Panc1 (cell line): Measurements from ENCODE around the gene LRP3. TPM values are rescaled to one million over a fixed set of nuclear protein-coding genes. Genes with fewer than 3 reads are reported as not detected.
"Not testable (repeated sequence)": the region's sequence is repeated elsewhere in the genome, so short reads cannot be mapped to it uniquely, and the experiment has no call there.

ENCODE experiments used
- ATAC-seq: fragments of 200-7000 bp; cut with Tn5 transposase; 2 replicates; pipeline ENCODE4 v1.9.1; 2020; ENCODE audit warnings: mild to moderate bottlenecking, moderate library complexity
- BruUV-seq: library from RNA; stranded (reverse); fragments of 400-500 nt; replicated peaks from 2 replicates; lab custom pipeline; 2021; lab: Mats Ljungman, UMichigan
- CTCF ChIA-PET: fragments of 300-600 bp; sonication (Branson Sonifier 250); formaldehyde crosslinking; loops from one replicate; lab custom pipeline; 2022; ENCODE audit warnings: antibody characterized with exemption; lab: Charles Lee
- POLR2A ChIA-PET: fragments of 300-600 bp; sonication (Branson Sonifier 250); formaldehyde crosslinking; loops from one replicate; lab custom pipeline; 2022; ENCODE audit warnings: antibody characterized with exemption; lab: Charles Lee
- DNase-seq: peaks from one replicate; pipeline ENCODE4 v3.0.0-alpha.2; 2010; ENCODE audit warnings: low read depth, low spot score
- H3K27ac ChIP-seq: 2 replicates; pipeline ENCODE4 v1.5.1; 2011; ENCODE audit warnings: mild to moderate bottlenecking, low read length, inconsistent platforms
- H3K27me3 ChIP-seq: fragments of 200-500 bp; sonication (Bioruptor generic); 2 replicates; pipeline ENCODE4 v1.6.0; 2014; ENCODE audit warnings: low read length, inconsistent platforms; ENCODE audit not compliant: control insufficient read depth, insufficient read depth
- H3K36me3 ChIP-seq: fragments of 200-500 bp; sonication (Bioruptor generic); 2 replicates; pipeline ENCODE4 v1.5.1; 2014; ENCODE audit warnings: inconsistent platforms, mild to moderate bottlenecking, low read length, moderate library complexity; ENCODE audit not compliant: control insufficient read depth, insufficient read depth
- H3K4me1 ChIP-seq: 2 replicates; pipeline ENCODE4 v1.5.1; 2011; ENCODE audit warnings: inconsistent platforms, mild to moderate bottlenecking, low read length, moderate library complexity; ENCODE audit not compliant: control insufficient read depth, insufficient read depth
- H3K4me3 ChIP-seq, 2 experiments: 2 replicates each; pipeline ENCODE4 v1.5.1; 2011 to 2012; ENCODE audit warnings: low read depth in 2 of 2, low read length in 2 of 2, mild to moderate bottlenecking in 2 of 2, inconsistent platforms in 1 of 2, moderate library complexity in 1 of 2
- H3K9me3 ChIP-seq: fragments of 200-500 bp; sonication (Bioruptor generic); 2 replicates; pipeline ENCODE4 v1.5.1; 2014; ENCODE audit warnings: low read depth, mild to moderate bottlenecking, inconsistent platforms, low read length, moderate library complexity; ENCODE audit not compliant: control insufficient read depth, insufficient read depth
- CTCF ChIP-seq: fragments of 450-650 bp; IDR thresholded peaks from 2 replicates; pipeline ENCODE4 v1.5.1; 2017; ENCODE audit warnings: mild to moderate bottlenecking
- POLR2AphosphoS5 ChIP-seq: IDR thresholded peaks from 2 replicates; pipeline ENCODE4 v1.6.1; 2012; ENCODE audit warnings: mild to moderate bottlenecking, low read depth, low read length, moderate library complexity
- SIN3A ChIP-seq: IDR thresholded peaks from 2 replicates; pipeline ENCODE4 v1.6.1; 2012; ENCODE audit warnings: low read depth, mild to moderate bottlenecking, low read length, moderate library complexity, borderline replicate concordance; ENCODE audit not compliant: insufficient read depth
- TCF7L2 ChIP-seq: IDR thresholded peaks from 2 replicates; pipeline ENCODE4 v1.6.1; 2011; ENCODE audit warnings: mild to moderate bottlenecking, low read depth, low read length, inconsistent platforms
- in situ Hi-C: cut with HindIII; loops from 2 replicates; pipeline ENCODE4 v1.10.0; 2016; ENCODE audit warnings: low sequenced_read_pairs, low pct_unique_long_range_greater_than_20kb
- intact Hi-C: fragments of 100-400 bp; cut with micrococcal nuclease; formaldehyde crosslinking; loops from one replicate; pipeline ENCODE4 v1.10.0; 2022; ENCODE audit not compliant: unreplicated experiment
- total RNA-seq: library from RNA; stranded (reverse); gene quantifications from one replicate; pipeline ENCODE4 v1.2.1, GENCODE V29; 2021; ENCODE audit not compliant: unreplicated experiment
- TF ChIP-seq, protein P1 (sequence below), 2 experiments: IDR thresholded peaks; 2 replicates each; pipeline ENCODE4 v1.6.1; 2011 to 2012; ENCODE audit warnings: low read depth in 2 of 2, control low read depth in 1 of 2, low read length in 1 of 2, mild to moderate bottlenecking in 1 of 2, moderate library complexity in 1 of 2; ENCODE audit not compliant: insufficient read depth in 1 of 2

LRP3 gene
- total RNA-seq, 1 experiment from 2014 or later: 28.6 TPM

GRCh38 chr19:33220115-33220514 is 26.0 kb downstream of the LRP3 start:
- ATAC-seq (no peak), DNase-seq (no peak)
- TF ChIP-seq POLR2AphosphoS5 (no peak), SIN3A (no peak), TCF7L2 (no peak), CTCF (no peak)
- TF ChIP-seq, protein P1, sequence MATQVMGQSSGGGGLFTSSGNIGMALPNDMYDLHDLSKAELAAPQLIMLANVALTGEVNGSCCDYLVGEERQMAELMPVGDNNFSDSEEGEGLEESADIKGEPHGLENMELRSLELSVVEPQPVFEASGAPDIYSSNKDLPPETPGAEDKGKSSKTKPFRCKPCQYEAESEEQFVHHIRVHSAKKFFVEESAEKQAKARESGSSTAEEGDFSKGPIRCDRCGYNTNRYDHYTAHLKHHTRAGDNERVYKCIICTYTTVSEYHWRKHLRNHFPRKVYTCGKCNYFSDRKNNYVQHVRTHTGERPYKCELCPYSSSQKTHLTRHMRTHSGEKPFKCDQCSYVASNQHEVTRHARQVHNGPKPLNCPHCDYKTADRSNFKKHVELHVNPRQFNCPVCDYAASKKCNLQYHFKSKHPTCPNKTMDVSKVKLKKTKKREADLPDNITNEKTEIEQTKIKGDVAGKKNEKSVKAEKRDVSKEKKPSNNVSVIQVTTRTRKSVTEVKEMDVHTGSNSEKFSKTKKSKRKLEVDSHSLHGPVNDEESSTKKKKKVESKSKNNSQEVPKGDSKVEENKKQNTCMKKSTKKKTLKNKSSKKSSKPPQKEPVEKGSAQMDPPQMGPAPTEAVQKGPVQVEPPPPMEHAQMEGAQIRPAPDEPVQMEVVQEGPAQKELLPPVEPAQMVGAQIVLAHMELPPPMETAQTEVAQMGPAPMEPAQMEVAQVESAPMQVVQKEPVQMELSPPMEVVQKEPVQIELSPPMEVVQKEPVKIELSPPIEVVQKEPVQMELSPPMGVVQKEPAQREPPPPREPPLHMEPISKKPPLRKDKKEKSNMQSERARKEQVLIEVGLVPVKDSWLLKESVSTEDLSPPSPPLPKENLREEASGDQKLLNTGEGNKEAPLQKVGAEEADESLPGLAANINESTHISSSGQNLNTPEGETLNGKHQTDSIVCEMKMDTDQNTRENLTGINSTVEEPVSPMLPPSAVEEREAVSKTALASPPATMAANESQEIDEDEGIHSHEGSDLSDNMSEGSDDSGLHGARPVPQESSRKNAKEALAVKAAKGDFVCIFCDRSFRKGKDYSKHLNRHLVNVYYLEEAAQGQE (IDR thresholded peaks at IDR 0.05; ENCODE audit: insufficient read depth in 1 of 2, low read depth in 2 of 2, low read length in 1 of 2): no peak
- BruUV-seq: no TSS peak
- no peak overlapping the region for H3K27ac ChIP-seq
- no peaks in the 10 kb centered on the region; the same call in 1 of the 2 replicates for H3K27me3 ChIP-seq
- CTCF ChIA-PET: no interaction called here
- intact Hi-C loops (no loop called here), in situ Hi-C loops (no loop called here)
- H3K9me3 ChIP-seq: no peaks in the 10 kb centered on the region
- H3K36me3 ChIP-seq: no peaks in the 10 kb centered on the region
- no peak overlapping the region for H3K4me3 ChIP-seq
- H3K4me1 ChIP-seq: no peaks in the 10 kb centered on the region
- POLR2A ChIA-PET: no interaction called here

DNA sequence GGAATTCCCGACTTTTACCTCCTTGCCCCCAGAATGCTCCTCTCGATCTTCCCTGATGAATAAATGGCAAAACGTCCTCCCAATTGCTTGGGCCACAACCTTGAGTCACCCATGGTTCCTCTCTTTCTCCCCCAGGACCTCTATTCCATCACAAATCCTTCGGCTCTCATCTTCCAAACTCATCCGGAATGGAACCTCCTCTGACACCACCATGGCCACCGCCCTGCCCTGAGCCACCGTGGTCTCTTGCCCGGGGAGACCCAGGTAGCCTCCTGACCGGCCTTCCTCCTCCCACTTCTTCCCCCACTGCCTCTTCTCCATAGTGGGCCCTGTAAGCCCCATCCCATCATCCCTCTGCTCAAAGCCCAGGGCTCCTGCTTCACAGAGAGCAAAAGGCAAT is 26.6 kb downstream of the LRP3 start:
- ATAC-seq (no peak), DNase-seq (no peak)
- TF ChIP-seq TCF7L2: no peak
- Histone ChIP-seq H3K9me3 (no peaks in the 10 kb centered on the region), H3K27me3 (no peaks in the 10 kb centered on the region; the same call in 1 of the 2 replicates), H3K36me3 (no peaks in the 10 kb centered on the region), H3K4me1 (no peaks in the 10 kb centered on the region), H3K4me3 (no peak overlapping the region), H3K27ac (no peak overlapping the region)
- no TSS peak for BruUV-seq
- intact Hi-C loops (no loop called here), in situ Hi-C loops (no loop called here)
- CTCF ChIA-PET: no interaction called here
- POLR2A ChIA-PET: no interaction called here

- DNase-seq (no peak), ATAC-seq (no peak)
- in situ Hi-C loops: no loop called here
- intact Hi-C loops: no loop called here
- Histone ChIP-seq H3K9me3 (no peaks in the 10 kb centered on the region), H3K4me3 (no peak overlapping the region), H3K36me3 (no peaks in the 10 kb centered on the region), H3K27me3 (peaks cover 7% of the 10 kb centered on the region), H3K27ac (no peak overlapping the region), H3K4me1 (no peaks in the 10 kb centered on the region)
- ChIA-PET POLR2A (no interaction called here), CTCF (no interaction called here)
- no TSS peak for BruUV-seq
- TF ChIP-seq POLR2AphosphoS5: no peak
- TF ChIP-seq, protein P1 (IDR thresholded peaks at IDR 0.05; ENCODE audit: insufficient read depth in 1 of 2, low read depth in 2 of 2, low read length in 1 of 2): no peak
- no peak for TF ChIP-seq TCF7L2
- TF ChIP-seq SIN3A: no peak
- TF ChIP-seq CTCF: no peak
Measured at GRCh38 chr19:33221638-33222037, 27.5 kb downstream of the LRP3 start.

DNA sequence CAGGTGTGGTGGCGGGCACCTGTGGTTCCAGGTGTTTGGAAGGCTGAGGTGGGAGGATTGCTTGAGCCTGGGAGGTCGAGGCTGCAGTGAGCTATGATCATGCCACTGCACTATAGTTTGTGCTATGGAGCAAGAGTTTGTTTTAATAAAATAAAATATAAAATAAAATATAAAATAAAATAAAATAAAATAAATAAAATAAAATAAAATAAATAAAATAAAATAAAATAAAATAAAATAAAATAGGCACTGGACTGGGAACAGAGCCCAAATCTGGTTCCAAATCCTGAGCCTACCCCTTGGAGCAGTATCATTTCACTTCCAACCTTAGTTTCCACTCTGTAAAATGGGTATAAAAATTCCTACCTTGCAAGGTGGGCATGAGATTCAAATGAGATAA is 28.1 kb downstream of the LRP3 start:
- ATAC-seq, H3K9me3 ChIP-seq, H3K36me3 ChIP-seq, POLR2A ChIA-PET, in situ Hi-C loops, intact Hi-C loops, H3K4me3 ChIP-seq, CTCF ChIA-PET, H3K27me3 ChIP-seq, H3K4me1 ChIP-seq, H3K27ac ChIP-seq, BruUV-seq, DNase-seq: not testable (repeated sequence)
